Spinal cord (tissue), 10 donors: Measurements from ENCODE around the gene FLT1. TPM values are rescaled to one million over a fixed set of nuclear protein-coding genes. Genes with fewer than 3 reads are reported as not detected.

ENCODE experiments used
- DNase-seq, 6 donors: peaks; one replicate each; pipeline versions ENCODE4 v3.0.0 to v3.0.0-alpha.2; 2013 to 2015; ENCODE audit warnings: low spot score in 6 of 6, low read depth in 4 of 6
- H3K27ac ChIP-seq: one replicate; pipeline ENCODE4 v1.5.1; 2013; ENCODE audit warnings: low read depth, low read length, control low read depth
- H3K27me3 ChIP-seq: one replicate; pipeline ENCODE4 v1.6.1; 2013; ENCODE audit warnings: low read length; ENCODE audit not compliant: control insufficient read depth, insufficient read depth
- H3K36me3 ChIP-seq: one replicate; pipeline ENCODE4 v1.6.1; 2013; ENCODE audit warnings: low read length; ENCODE audit not compliant: control insufficient read depth, insufficient read depth
- H3K4me1 ChIP-seq: one replicate; pipeline ENCODE4 v1.6.1; 2013; ENCODE audit warnings: low read length; ENCODE audit not compliant: control insufficient read depth, insufficient read depth
- H3K4me3 ChIP-seq: one replicate; pipeline ENCODE4 v1.5.1; 2013; ENCODE audit warnings: low read depth, low read length, control low read depth
- H3K9me3 ChIP-seq: one replicate; pipeline ENCODE4 v1.6.1; 2013; ENCODE audit warnings: low read length; ENCODE audit not compliant: control insufficient read depth, insufficient read depth
- WGBS: methylation state at CpG from one replicate; pipeline ENCODE4 v1.1.5; 2013; ENCODE audit warnings: missing lambda C conversion rate; ENCODE audit not compliant: insufficient coverage; 5-methylcytosine and 5-hydroxymethylcytosine counted together
- polyA plus RNA-seq, 2 donors: library from polyadenylated mRNA; unstranded; fragments of 120-200 nt; gene quantifications; one replicate each; pipeline ENCODE4 v1.2.1, GENCODE V29; 2013; ENCODE audit not compliant: insufficient read length in 2 of 2
- total RNA-seq, 2 donors: library from RNA; depleted of rRNA in 1 of 2; stranded (reverse); fragments of 120-200 nt in 1 of 2; fragments of >200 nt in 1 of 2; gene quantifications; one replicate each; pipeline versions ENCODE4 v1.2.3 to v1.2.4, GENCODE V29; 2013 to 2014
- donor health status: healthy.

FLT1 gene
- total and polyA plus RNA-seq, 4 donors, result 14.6 to 29.3 (median 23.9) TPM

GRCh38 chr13:28370448-28370847 is 124.5 kb downstream of the FLT1 start:
- WGBS, result no CpG with 5 or more reads among the region's 4 CpGs

GRCh38 chr13:28358708-28359107 is 136.2 kb downstream of the FLT1 start:
- H3K4me3 ChIP-seq, result no peak overlapping the region
- 88% methylated on average over 2 of the region's 2 CpGs for whole genome bisulfite sequencing
- H3K27ac ChIP-seq, result no peak overlapping the region

More at GRCh38 chr13:28370448-28370847, 124.5 kb downstream of the FLT1 start:
- Histone ChIP-seq H3K4me3 (no peak overlapping the region), H3K9me3 (no peaks in the 10 kb centered on the region), H3K36me3 (no peaks in the 10 kb centered on the region), H3K27ac (no peak overlapping the region), H3K4me1 (no peaks in the 10 kb centered on the region), H3K27me3 (no peaks in the 10 kb centered on the region)
- DNase-seq, result no peak

GRCh38 chr13:28357911-28358433 is 137.0 kb downstream of the FLT1 start:
- no CpG with 5 or more reads among the region's 4 CpGs for WGBS
- H3K36me3 ChIP-seq, result no peaks in the 10 kb centered on the region
- no peak for DNase-seq
- no peaks in the 10 kb centered on the region for H3K27me3 ChIP-seq
- H3K4me1 ChIP-seq, result no peaks in the 10 kb centered on the region
- H3K4me3 ChIP-seq, result no peak overlapping the region
- H3K27ac ChIP-seq, result no peak overlapping the region
- no peaks in the 10 kb centered on the region for H3K9me3 ChIP-seq

More at GRCh38 chr13:28358708-28359107, 136.2 kb downstream of the FLT1 start:
- Histone ChIP-seq H3K4me1 (no peaks in the 10 kb centered on the region), H3K27me3 (no peaks in the 10 kb centered on the region), H3K36me3 (no peaks in the 10 kb centered on the region), H3K9me3 (no peaks in the 10 kb centered on the region)
- DNase-seq, result no peak

- no peak overlapping the region for H3K4me3 ChIP-seq
- H3K27ac ChIP-seq, result no peak overlapping the region
- 66% methylated on average over 6 of the region's 8 CpGs for WGBS
- H3K9me3 ChIP-seq, result no peaks in the 10 kb centered on the region
- no peaks in the 10 kb centered on the region for H3K36me3 ChIP-seq
- DNase-seq, result no peak
- H3K4me1 ChIP-seq, result no peaks in the 10 kb centered on the region
- no peaks in the 10 kb centered on the region for H3K27me3 ChIP-seq
Observed at GRCh38 chr13:28357247-28357825, 137.6 kb downstream of the FLT1 start.

GRCh38 chr13:28356561-28357021 is 138.3 kb downstream of the FLT1 start:
- Histone ChIP-seq H3K4me1 (no peaks in the 10 kb centered on the region), H3K9me3 (no peaks in the 10 kb centered on the region), H3K36me3 (no peaks in the 10 kb centered on the region), H3K27me3 (no peaks in the 10 kb centered on the region), H3K4me3 (no peak overlapping the region), H3K27ac (no peak overlapping the region)
- WGBS, result 90% methylated on average over 1 of the region's 5 CpGs
- no peak for DNase-seq

- Histone ChIP-seq H3K4me1 (no peaks in the 10 kb centered on the region), H3K4me3 (no peak overlapping the region), H3K36me3 (no peaks in the 10 kb centered on the region), H3K27me3 (no peaks in the 10 kb centered on the region), H3K9me3 (no peaks in the 10 kb centered on the region), H3K27ac (no peak overlapping the region)
- WGBS, result 40% methylated on average over 6 of the region's 8 CpGs
- no peak for DNase-seq
Observed at GRCh38 chr13:28355822-28356371, 139.0 kb downstream of the FLT1 start.

- no peak overlapping the region for H3K27ac ChIP-seq
- no peaks in the 10 kb centered on the region for H3K9me3 ChIP-seq
- H3K4me1 ChIP-seq, result no peaks in the 10 kb centered on the region
- no peak for DNase-seq
- no peaks in the 10 kb centered on the region for H3K27me3 ChIP-seq
- no peaks in the 10 kb centered on the region for H3K36me3 ChIP-seq
- WGBS, result 69% methylated on average over 9 of the region's 14 CpGs
- H3K4me3 ChIP-seq, result no peak overlapping the region
Observed at GRCh38 chr13:28355046-28355821, 139.7 kb downstream of the FLT1 start.

GRCh38 chr13:28353679-28354078 is 141.2 kb downstream of the FLT1 start:
- Histone ChIP-seq H3K4me3 (no peak overlapping the region), H3K9me3 (no peaks in the 10 kb centered on the region)
- WGBS, result no CpG with 5 or more reads among the region's 4 CpGs

GRCh38 chr13:28349907-28350654 is 144.8 kb downstream of the FLT1 start:
- Histone ChIP-seq H3K27me3 (no peaks in the 10 kb centered on the region), H3K9me3 (no peaks in the 10 kb centered on the region), H3K36me3 (no peaks in the 10 kb centered on the region), H3K27ac (no peak overlapping the region), H3K4me3 (no peak overlapping the region), H3K4me1 (no peaks in the 10 kb centered on the region)
- DNase-seq, result no peak
- WGBS, result 86% methylated on average over 6 of the region's 8 CpGs

More at GRCh38 chr13:28353679-28354078, 141.2 kb downstream of the FLT1 start:
- Histone ChIP-seq H3K36me3 (no peaks in the 10 kb centered on the region), H3K27ac (no peak overlapping the region), H3K27me3 (no peaks in the 10 kb centered on the region), H3K4me1 (no peaks in the 10 kb centered on the region)
- DNase-seq, result no peak
